OCI-LY7 (cell line): ENCODE measurements around the gene ULK4.

Experiments
- EZH2phosphoT487 ChIP-seq: fragments of 200-600 bp; sonication (generic); IDR thresholded peaks from 2 replicates; pipeline ENCODE4 v1.6.1; 2018; ENCODE audit warnings: low read depth, borderline replicate concordance, mild to moderate bottlenecking, mixed run types, antibody characterized with exemption, low read length, moderate library complexity, mixed read lengths
- TF ChIP-seq, protein P1 (sequence below): fragments of 200-600 bp; sonication (generic); conservative IDR thresholded peaks from 2 replicates; pipeline ENCODE4 v1.5.1; 2014; ENCODE audit warnings: mild to moderate bottlenecking, antibody characterized with exemption, low read length, moderate library complexity, mixed read lengths

DNA sequence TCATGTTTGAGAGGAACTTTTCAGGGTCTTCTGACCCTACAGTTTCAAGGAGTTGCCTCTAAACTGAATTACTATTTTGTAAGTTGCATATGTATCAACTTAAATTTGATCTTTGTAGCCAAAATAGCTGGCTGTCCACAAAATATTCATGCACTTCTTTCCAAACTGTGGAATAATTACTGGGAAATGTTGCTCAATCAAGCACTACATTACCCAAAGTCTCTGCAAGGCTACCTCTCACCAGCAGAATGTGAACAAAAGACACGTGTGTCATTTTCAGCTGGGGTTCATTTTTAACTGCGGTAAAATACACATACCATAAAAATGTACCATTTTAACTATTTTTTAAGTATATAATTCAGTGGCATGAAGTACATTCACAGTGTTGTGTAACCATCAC lies 442.2 kb downstream of the ULK4 start:
- TF ChIP-seq, protein P1, sequence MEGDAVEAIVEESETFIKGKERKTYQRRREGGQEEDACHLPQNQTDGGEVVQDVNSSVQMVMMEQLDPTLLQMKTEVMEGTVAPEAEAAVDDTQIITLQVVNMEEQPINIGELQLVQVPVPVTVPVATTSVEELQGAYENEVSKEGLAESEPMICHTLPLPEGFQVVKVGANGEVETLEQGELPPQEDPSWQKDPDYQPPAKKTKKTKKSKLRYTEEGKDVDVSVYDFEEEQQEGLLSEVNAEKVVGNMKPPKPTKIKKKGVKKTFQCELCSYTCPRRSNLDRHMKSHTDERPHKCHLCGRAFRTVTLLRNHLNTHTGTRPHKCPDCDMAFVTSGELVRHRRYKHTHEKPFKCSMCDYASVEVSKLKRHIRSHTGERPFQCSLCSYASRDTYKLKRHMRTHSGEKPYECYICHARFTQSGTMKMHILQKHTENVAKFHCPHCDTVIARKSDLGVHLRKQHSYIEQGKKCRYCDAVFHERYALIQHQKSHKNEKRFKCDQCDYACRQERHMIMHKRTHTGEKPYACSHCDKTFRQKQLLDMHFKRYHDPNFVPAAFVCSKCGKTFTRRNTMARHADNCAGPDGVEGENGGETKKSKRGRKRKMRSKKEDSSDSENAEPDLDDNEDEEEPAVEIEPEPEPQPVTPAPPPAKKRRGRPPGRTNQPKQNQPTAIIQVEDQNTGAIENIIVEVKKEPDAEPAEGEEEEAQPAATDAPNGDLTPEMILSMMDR, result no peak
- no peak for TF ChIP-seq EZH2phosphoT487
